ENCODE data around the gene NPTXR. TPM values are rescaled to one million over a fixed set of nuclear protein-coding genes. Genes with fewer than 3 reads are reported as not detected.
A peak's percentile ranks its signal among the peaks of the same experiment; 100 is the strongest.

NPTXR gene
- total and polyA plus RNA-seq, 8 donors, result 4.5 to 13.3 (median 9.2) TPM

DNA sequence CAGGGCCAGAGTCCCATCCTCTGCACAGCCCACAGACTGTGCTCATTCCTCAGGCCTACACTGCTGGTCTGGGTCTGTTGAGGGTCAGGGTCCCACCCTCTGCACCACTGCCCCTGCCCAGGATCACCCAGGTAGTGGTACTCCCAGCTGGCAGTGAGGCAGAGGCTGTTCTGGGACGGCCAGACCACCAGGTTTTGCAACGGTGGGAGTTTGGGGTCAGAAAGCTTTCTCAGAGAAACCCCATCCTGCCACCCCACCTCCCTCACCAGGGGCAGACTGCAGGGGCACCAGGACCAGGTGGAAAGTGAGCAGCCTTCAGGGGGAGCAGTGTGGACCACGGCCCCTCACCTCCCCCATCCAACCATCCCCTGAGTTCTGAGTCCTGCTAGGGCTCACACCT lies 10.8 kb downstream of the NPTXR start:
- TF ChIP-seq, protein P1, sequence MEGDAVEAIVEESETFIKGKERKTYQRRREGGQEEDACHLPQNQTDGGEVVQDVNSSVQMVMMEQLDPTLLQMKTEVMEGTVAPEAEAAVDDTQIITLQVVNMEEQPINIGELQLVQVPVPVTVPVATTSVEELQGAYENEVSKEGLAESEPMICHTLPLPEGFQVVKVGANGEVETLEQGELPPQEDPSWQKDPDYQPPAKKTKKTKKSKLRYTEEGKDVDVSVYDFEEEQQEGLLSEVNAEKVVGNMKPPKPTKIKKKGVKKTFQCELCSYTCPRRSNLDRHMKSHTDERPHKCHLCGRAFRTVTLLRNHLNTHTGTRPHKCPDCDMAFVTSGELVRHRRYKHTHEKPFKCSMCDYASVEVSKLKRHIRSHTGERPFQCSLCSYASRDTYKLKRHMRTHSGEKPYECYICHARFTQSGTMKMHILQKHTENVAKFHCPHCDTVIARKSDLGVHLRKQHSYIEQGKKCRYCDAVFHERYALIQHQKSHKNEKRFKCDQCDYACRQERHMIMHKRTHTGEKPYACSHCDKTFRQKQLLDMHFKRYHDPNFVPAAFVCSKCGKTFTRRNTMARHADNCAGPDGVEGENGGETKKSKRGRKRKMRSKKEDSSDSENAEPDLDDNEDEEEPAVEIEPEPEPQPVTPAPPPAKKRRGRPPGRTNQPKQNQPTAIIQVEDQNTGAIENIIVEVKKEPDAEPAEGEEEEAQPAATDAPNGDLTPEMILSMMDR (IDR thresholded peaks at IDR 0.05), result no peak
- intact Hi-C loops (cut with DNase I), result no loop called here
- Histone ChIP-seq H3K27ac (no peak overlapping the region), H3K27me3 (peaks cover 0 to 23% of the 10 kb centered on the region in 2 donors), H3K4me1 (peaks cover 0 to 5% of the 10 kb centered on the region in 2 donors), H3K36me3 (no peaks in the 10 kb centered on the region), H3K4me3 (no peak overlapping the region), H3K9me3 (no peaks in the 10 kb centered on the region)
- no peak for ATAC-seq
- peak in 1 of 4 donors; percentile 35 for DNase-seq

DNA sequence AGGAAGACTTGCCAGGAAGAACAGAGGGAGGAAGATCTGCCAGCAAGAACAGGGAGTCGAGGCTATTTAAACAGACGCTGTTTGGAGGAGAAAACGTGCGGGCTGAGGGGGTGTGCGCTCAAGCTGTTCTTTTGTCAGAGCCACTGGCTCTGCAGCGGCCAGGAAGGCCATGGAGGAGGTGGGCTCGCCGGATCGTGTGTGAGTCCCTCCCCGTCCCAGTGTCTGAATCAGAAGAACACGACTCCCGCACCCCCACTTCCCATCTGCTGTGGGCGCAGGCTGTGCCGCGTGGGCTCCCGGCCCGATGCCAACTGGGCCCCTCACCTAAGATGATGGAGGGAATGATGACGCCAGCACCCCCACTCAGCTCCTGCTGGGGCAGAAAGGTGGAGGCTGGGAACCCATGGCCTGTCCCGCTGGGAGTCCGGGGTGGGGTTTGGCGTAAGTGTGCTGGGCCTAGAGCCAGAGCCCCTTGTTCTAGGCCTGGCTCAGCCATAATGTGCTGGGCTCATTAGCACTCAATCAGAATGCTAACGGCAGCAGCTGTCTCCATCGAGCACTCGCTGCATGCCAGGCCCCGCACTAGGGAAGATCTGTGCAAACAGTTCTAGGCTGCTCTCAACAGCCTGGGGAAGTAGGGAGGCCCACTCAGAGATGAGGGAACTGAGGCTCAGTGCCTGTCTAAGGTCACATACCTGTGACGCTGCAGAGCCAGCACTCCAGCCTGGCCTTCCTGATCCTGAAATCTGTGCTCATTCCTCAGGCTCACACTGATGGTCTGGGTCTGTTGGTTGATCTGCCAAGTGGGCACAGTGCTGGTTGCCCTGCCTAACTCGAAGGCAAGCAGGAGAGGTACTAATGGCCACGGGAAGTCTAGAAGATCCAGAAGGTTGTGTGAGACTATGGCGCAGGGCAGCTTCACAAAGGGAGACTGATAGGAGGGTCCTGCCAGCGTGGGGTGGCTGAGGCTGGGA lies 11.5 kb downstream of the NPTXR start:
- TF ChIP-seq, protein P1 (IDR thresholded peaks at IDR 0.05), result no peak
- DNase-seq (peak in 3 of 4 donors; percentile 49 to 70 (median 60)), ATAC-seq (no peak)
- intact Hi-C loops (cut with DNase I), result no loop called here
- Histone ChIP-seq H3K4me1 (peaks cover 0 to 5% of the 10 kb centered on the region in 2 donors), H3K36me3 (no peaks in the 10 kb centered on the region), H3K4me3 (no peak overlapping the region), H3K27ac (no peak overlapping the region), H3K9me3 (no peaks in the 10 kb centered on the region), H3K27me3 (peaks cover 0 to 17% of the 10 kb centered on the region in 2 donors)

DNA sequence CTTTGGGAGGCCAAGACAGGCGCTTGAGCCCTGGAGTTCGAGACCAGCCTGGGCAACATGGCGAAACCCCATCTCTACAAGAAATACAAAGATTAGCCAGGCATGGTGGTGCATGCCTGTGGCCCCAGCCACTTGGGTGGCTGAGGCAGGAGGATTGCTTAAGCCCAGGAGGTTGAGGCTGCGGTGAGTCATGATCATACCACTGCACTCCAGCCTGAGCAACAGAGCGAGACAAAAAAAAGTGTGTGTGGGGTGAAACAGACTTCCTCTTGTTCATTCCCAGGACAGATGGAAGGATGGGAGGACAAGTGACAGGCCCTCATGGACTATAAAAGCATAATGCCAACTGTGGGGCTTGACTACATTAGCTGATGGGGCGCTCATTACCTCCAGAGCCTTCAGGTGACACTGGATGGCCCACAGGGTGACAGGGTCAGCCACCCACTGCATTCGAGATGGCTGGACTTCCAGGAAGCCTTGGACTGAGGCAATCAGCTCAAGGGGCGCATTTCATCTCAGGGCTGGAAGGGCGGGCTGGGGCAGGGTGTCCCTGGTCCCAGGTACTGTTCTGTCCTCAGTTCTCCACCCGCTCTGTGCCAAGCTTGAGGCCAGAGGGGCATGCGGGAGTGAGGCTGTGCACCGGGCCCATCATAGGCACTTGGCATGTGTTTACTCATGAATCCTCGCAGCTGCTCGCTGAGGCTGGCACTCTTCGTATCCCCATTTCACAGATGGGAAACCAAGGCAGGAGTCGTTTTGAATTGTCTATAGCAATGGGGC lies 12.5 kb downstream of the NPTXR start:
- Histone ChIP-seq H3K4me1 (peaks cover 0 to 5% of the 10 kb centered on the region in 2 donors), H3K27ac (no peak overlapping the region), H3K9me3 (no peaks in the 10 kb centered on the region), H3K27me3 (peaks cover 0 to 13% of the 10 kb centered on the region in 2 donors), H3K4me3 (no peak overlapping the region), H3K36me3 (no peaks in the 10 kb centered on the region)
- peak in 1 of 4 donors; percentile 45 for DNase-seq
- intact Hi-C loops (cut with DNase I), result no loop called here
- peak; percentile 39 for ATAC-seq
- TF ChIP-seq, protein P1 (IDR thresholded peaks at IDR 0.05), result no peak

DNA sequence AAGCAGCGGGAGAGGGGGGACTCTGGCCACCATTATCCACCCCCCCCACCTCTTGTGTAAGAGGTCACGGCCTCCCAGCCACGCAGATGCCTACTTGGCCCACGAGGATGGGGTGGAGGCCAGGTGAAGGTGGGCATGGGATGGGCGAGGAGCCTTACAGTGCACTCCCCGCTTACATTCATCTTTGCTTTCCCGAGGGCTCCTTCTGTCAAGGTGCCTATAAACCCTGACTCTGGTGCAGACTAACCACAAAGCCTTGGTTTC lies 13.1 kb downstream of the NPTXR start:
- Histone ChIP-seq H3K4me1 (peaks cover 0 to 5% of the 10 kb centered on the region in 2 donors), H3K27ac (no peak overlapping the region), H3K36me3 (no peaks in the 10 kb centered on the region), H3K9me3 (no peaks in the 10 kb centered on the region), H3K4me3 (no peak overlapping the region), H3K27me3 (peaks cover 0 to 9% of the 10 kb centered on the region in 2 donors)
- intact Hi-C loops (cut with DNase I), result no loop called here
- TF ChIP-seq, protein P1 (IDR thresholded peaks at IDR 0.05), result no peak
- DNase-seq, result peak in 1 of 4 donors; percentile 53
- ATAC-seq, result no peak

Data from left lung (tissue), 10 donors.